T-cell (primary cell): ENCODE results near the gene LDAH. TPM values are rescaled to one million over a fixed set of nuclear protein-coding genes. Genes with fewer than 3 reads are reported as not detected.

Experiments used
- ATAC-seq, 4 experiments: fragments of 200-7000 bp in 3 of 4; fragments of 150-1000 bp in 1 of 4; cut with Tn5 transposase; replicated peaks in 1 of 4; 1 replicate in 3 of 4; 2 replicates in 1 of 4; pipeline ENCODE4 v1.10.0; 2021; ENCODE audit warnings: moderate library complexity in 3 of 4, mild to moderate bottlenecking in 2 of 4, moderate number of reproducible peaks in 1 of 4
- CTCF ChIA-PET, 2 donors: fragments of 300-600 bp; sonication (Branson Sonifier 250); formaldehyde crosslinking; loops; one replicate each; lab custom pipeline; 2022; ENCODE audit warnings: antibody characterized with exemption in 2 of 2; lab: Charles Lee
- POLR2A ChIA-PET, 2 donors: fragments of 300-600 bp; sonication (Branson Sonifier 250); formaldehyde crosslinking; loops; one replicate each; lab custom pipeline; 2022; ENCODE audit warnings: antibody characterized with exemption in 2 of 2; lab: Charles Lee
- DNase-seq, 35 experiments: peaks; one replicate each; pipeline versions ENCODE4 v3.0.0 to v3.0.0-alpha.2; 2013 to 2023
- H3K27ac ChIP-seq: one replicate; pipeline ENCODE4 v1.5.1; 2013; ENCODE audit warnings: low read length
- H3K27me3 ChIP-seq, 2 experiments: replicated peaks in 1 of 2; 1 replicate in 1 of 2; 2 replicates in 1 of 2; pipeline versions ENCODE4 v1.6.1 to v1.7.0; 2013; ENCODE audit warnings: low read length in 1 of 2, mixed read lengths in 1 of 2; ENCODE audit not compliant: control insufficient read depth in 2 of 2, insufficient read depth in 2 of 2; ENCODE audit errors: extremely low read depth in 1 of 2
- H3K36me3 ChIP-seq, 2 donors: 1 replicate in 1 of 2; 2 replicates in 1 of 2; pipeline versions ENCODE4 v1.6.1 to v1.7.0; 2013; ENCODE audit warnings: low read length in 1 of 2; ENCODE audit not compliant: control insufficient read depth in 2 of 2, insufficient read depth in 1 of 2; ENCODE audit errors: extremely low read depth in 1 of 2
- H3K4me1 ChIP-seq, 2 experiments: 1 replicate in 1 of 2; 2 replicates in 1 of 2; pipeline versions ENCODE4 v1.6.1 to v1.7.0; 2013; ENCODE audit warnings: low read length in 2 of 2, mixed read lengths in 1 of 2; ENCODE audit not compliant: insufficient read depth in 2 of 2, control insufficient read depth in 1 of 2; ENCODE audit errors: extremely low read depth in 1 of 2
- H3K4me3 ChIP-seq, 2 donors: 1 replicate in 1 of 2; 2 replicates in 1 of 2; pipeline versions ENCODE4 v1.5.1 to v1.7.0; 2013; ENCODE audit warnings: mild to moderate bottlenecking in 2 of 2, low read length in 1 of 2, moderate library complexity in 1 of 2; ENCODE audit not compliant: control insufficient read depth in 1 of 2; ENCODE audit errors: extremely low read depth in 1 of 2
- H3K9me3 ChIP-seq: 2 replicates; pipeline ENCODE4 v1.7.0; 2013
- H3K27ac Mint-ChIP-seq, 2 donors: one replicate each; pipeline ENCODE4 v1.8.0; 2020 to 2021; ENCODE audit warnings: mild to moderate bottlenecking in 2 of 2, mixed read lengths in 2 of 2
- H3K27me3 Mint-ChIP-seq, 2 donors: one replicate each; pipeline ENCODE4 v1.8.0; 2021 to 2022; ENCODE audit warnings: mixed read lengths in 2 of 2
- H3K36me3 Mint-ChIP-seq: one replicate; pipeline ENCODE4 v1.8.0; 2021; ENCODE audit warnings: mixed read lengths
- H3K4me1 Mint-ChIP-seq, 3 donors: one replicate each; pipeline ENCODE4 v1.8.0; 2020 to 2022; ENCODE audit warnings: mixed read lengths in 3 of 3, mild to moderate bottlenecking in 1 of 3
- H3K4me3 Mint-ChIP-seq, 3 donors: one replicate each; pipeline ENCODE4 v1.8.0; 2020 to 2022; ENCODE audit warnings: mild to moderate bottlenecking in 3 of 3, mixed read lengths in 3 of 3, moderate library complexity in 3 of 3
- H3K9me3 Mint-ChIP-seq, 3 donors: one replicate each; pipeline ENCODE4 v1.8.0; 2020 to 2022; ENCODE audit warnings: mixed read lengths in 3 of 3
- WGBS: methylation state at CpG from one replicate; pipeline ENCODE4 v1.1.5; 2013; ENCODE audit warnings: missing lambda C conversion rate; ENCODE audit not compliant: insufficient coverage; 5-methylcytosine and 5-hydroxymethylcytosine counted together
- total RNA-seq, 35 experiments: library from RNA in 6 of 35; stranded (reverse) in 6 of 35; fragments of 120-200 nt in 1 of 35; gene quantifications; one replicate each; pipeline versions ENCODE4 v1.2.1 to v1.2.4 and lab custom pipeline; 2013 to 2026

LDAH gene
- total RNA-seq, 5 donors from 2014 or later (not counting 1 experiment from before 2014, with no cell fraction given): 12.3 to 21.2 (median 18.1) TPM

GRCh38 chr2:20755132-20755800 lies 67.6 kb downstream of the LDAH start:
- no peak overlapping the region for H3K27ac Mint-ChIP-seq
- peaks cover 2 to 7% of the 10 kb centered on the region in 2 donors for H3K36me3 ChIP-seq
- no peak for DNase-seq
- peaks cover 67% of the 10 kb centered on the region for H3K36me3 Mint-ChIP-seq
- no peaks in the 10 kb centered on the region for H3K27me3 ChIP-seq
- peaks cover 0 to 5% (median 0%) of the 10 kb centered on the region in 3 donors for H3K9me3 Mint-ChIP-seq
- H3K4me1 ChIP-seq: no peaks in the 10 kb centered on the region
- H3K27me3 Mint-ChIP-seq: no peaks in the 10 kb centered on the region
- ATAC-seq: no peak
- no peaks in the 10 kb centered on the region for H3K9me3 ChIP-seq
- no peak overlapping the region for H3K4me3 Mint-ChIP-seq
- ChIA-PET POLR2A (interaction anchor here in 1 of 2 donors (0.5 kb wide), 1 partner anchor 441 kb away, joined by 11 read pairs; no protein-coding TSS in a partner anchor), CTCF (no interaction called here)
- no peak overlapping the region for H3K27ac ChIP-seq
- peaks cover 0 to 10% (median 0%) of the 10 kb centered on the region in 3 donors for H3K4me1 Mint-ChIP-seq
- H3K4me3 ChIP-seq: no peak overlapping the region

GRCh38 chr2:20752293-20752692 lies 70.6 kb downstream of the LDAH start:
- H3K9me3 Mint-ChIP-seq: peaks cover 0 to 5% (median 0%) of the 10 kb centered on the region in 3 donors
- POLR2A ChIA-PET: no interaction called here
- 95% methylated on average over 2 of the region's 3 CpGs for WGBS
- H3K36me3 ChIP-seq: peaks cover 0 to 7% of the 10 kb centered on the region in 2 donors
- H3K27ac ChIP-seq: no peak overlapping the region
- no peaks in the 10 kb centered on the region for H3K4me1 ChIP-seq
- peaks cover 54% of the 10 kb centered on the region for H3K36me3 Mint-ChIP-seq
- no peak overlapping the region for H3K4me3 ChIP-seq
- H3K27ac Mint-ChIP-seq: no peak overlapping the region
- CTCF ChIA-PET: no interaction called here
- DNase-seq (no peak), ATAC-seq (no peak)
- H3K27me3 Mint-ChIP-seq: no peaks in the 10 kb centered on the region
- no peak overlapping the region for H3K4me3 Mint-ChIP-seq
- peaks cover 0 to 4% (median 0%) of the 10 kb centered on the region in 3 donors for H3K4me1 Mint-ChIP-seq
- H3K9me3 ChIP-seq: no peaks in the 10 kb centered on the region
- no peaks in the 10 kb centered on the region for H3K27me3 ChIP-seq

- Histone ChIP-seq H3K4me3 (no peak overlapping the region), H3K4me1 (no peaks in the 10 kb centered on the region), H3K36me3 (peaks cover 0 to 7% of the 10 kb centered on the region in 2 donors), H3K27me3 (no peaks in the 10 kb centered on the region), H3K27ac (no peak overlapping the region), H3K9me3 (no peaks in the 10 kb centered on the region)
- Mint-ChIP-seq H3K27ac (no peak overlapping the region), H3K9me3 (no peaks in the 10 kb centered on the region), H3K4me1 (no peaks in the 10 kb centered on the region), H3K27me3 (no peaks in the 10 kb centered on the region), H3K4me3 (no peak overlapping the region), H3K36me3 (peaks cover 37% of the 10 kb centered on the region)
- ChIA-PET POLR2A (no interaction called here), CTCF (interaction anchor here (0.6 to 0.9 kb wide), 3 partner anchors 17 to 1704 kb away, joined by 3 to 4 read pairs (median 3); no protein-coding TSS in a partner anchor)
- WGBS: no CpG with 5 or more reads among the region's 1 CpG
- DNase-seq (no peak), ATAC-seq (no peak)
These were observed 75.6 kb downstream of the LDAH start for GRCh38 chr2:20747317-20747716.

- Mint-ChIP-seq H3K4me3 (no peak overlapping the region), H3K27ac (no peak overlapping the region), H3K27me3 (no peaks in the 10 kb centered on the region), H3K4me1 (no peaks in the 10 kb centered on the region), H3K36me3 (peaks cover 42% of the 10 kb centered on the region), H3K9me3 (no peaks in the 10 kb centered on the region)
- Histone ChIP-seq H3K4me3 (no peak overlapping the region), H3K36me3 (peaks cover 0 to 5% of the 10 kb centered on the region in 2 donors), H3K27ac (no peak overlapping the region), H3K27me3 (no peaks in the 10 kb centered on the region), H3K9me3 (no peaks in the 10 kb centered on the region), H3K4me1 (no peaks in the 10 kb centered on the region)
- no CpG with 5 or more reads among the region's 2 CpGs for WGBS
- ChIA-PET POLR2A (no interaction called here), CTCF (no interaction called here)
- no peak for DNase-seq
- ATAC-seq: no peak
These were observed 76.9 kb downstream of the LDAH start for GRCh38 chr2:20745924-20746555.

- Mint-ChIP-seq H3K27ac (no peak overlapping the region), H3K4me1 (no peaks in the 10 kb centered on the region), H3K27me3 (no peaks in the 10 kb centered on the region), H3K36me3 (peaks cover 40% of the 10 kb centered on the region), H3K9me3 (no peaks in the 10 kb centered on the region), H3K4me3 (no peak overlapping the region)
- POLR2A ChIA-PET: no interaction called here
- DNase-seq: no peak
- CTCF ChIA-PET: no interaction called here
- Histone ChIP-seq H3K36me3 (no peaks in the 10 kb centered on the region), H3K27ac (no peak overlapping the region), H3K27me3 (no peaks in the 10 kb centered on the region), H3K9me3 (no peaks in the 10 kb centered on the region), H3K4me1 (no peaks in the 10 kb centered on the region), H3K4me3 (no peak overlapping the region)
- no peak for ATAC-seq
- no CpG with 5 or more reads among the region's 2 CpGs for WGBS
These were observed 78.2 kb downstream of the LDAH start for GRCh38 chr2:20744366-20745335.

GRCh38 chr2:20738772-20739171 lies 84.1 kb downstream of the LDAH start:
- H3K27ac Mint-ChIP-seq: no peak overlapping the region
- H3K27ac ChIP-seq: no peak overlapping the region
- peaks cover 0 to 12% of the 10 kb centered on the region in 2 donors for H3K36me3 ChIP-seq
- CTCF ChIA-PET: no interaction called here
- H3K27me3 ChIP-seq: no peaks in the 10 kb centered on the region
- ATAC-seq: no peak
- H3K4me3 ChIP-seq: no peak overlapping the region
- no peak for DNase-seq
- H3K36me3 Mint-ChIP-seq: peaks cover 74% of the 10 kb centered on the region
- H3K4me3 Mint-ChIP-seq: no peak overlapping the region
- peaks cover 2 to 10% (median 5%) of the 10 kb centered on the region in 3 donors for H3K4me1 Mint-ChIP-seq
- POLR2A ChIA-PET: no interaction called here
- no peaks in the 10 kb centered on the region for H3K27me3 Mint-ChIP-seq
- no peaks in the 10 kb centered on the region for H3K9me3 Mint-ChIP-seq
- H3K4me1 ChIP-seq: no peaks in the 10 kb centered on the region
- no peaks in the 10 kb centered on the region for H3K9me3 ChIP-seq
